Loucy (cell line): ENCODE data around the gene FAM20C.

Experiments used
- EZH2phosphoT487 ChIP-seq: fragments of 200-600 bp; IDR thresholded peaks from 2 replicates; pipeline ENCODE4 v1.6.1; 2018; ENCODE audit warnings: antibody characterized with exemption, mild to moderate bottlenecking, moderate library complexity, borderline replicate concordance
- TF ChIP-seq, protein P1 (sequence below): fragments of 200-600 bp; sonication (generic); conservative IDR thresholded peaks from 2 replicates; pipeline ENCODE4 v1.5.1; 2014; ENCODE audit warnings: mild to moderate bottlenecking, antibody characterized with exemption, low read length

DNA sequence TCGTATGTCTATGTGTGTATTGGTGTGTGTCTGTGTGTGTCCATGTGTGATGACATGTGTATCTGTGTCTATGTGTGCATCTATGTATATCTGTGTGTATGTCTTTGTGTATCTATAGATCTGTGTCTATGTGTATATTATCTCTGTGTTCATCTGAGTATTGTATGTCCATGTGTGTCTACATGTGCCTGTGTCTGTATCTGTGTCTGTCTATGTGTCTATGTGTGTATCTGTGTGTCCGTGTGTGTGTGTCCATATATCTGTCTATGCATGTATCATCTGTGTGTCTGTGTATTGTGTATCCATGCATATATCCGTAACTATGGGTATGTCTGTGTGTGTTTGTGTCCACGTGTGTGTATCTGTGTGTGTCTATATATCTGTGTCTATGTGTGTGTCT lies 2.7 kb upstream of the FAM20C start:
- TF ChIP-seq, protein P1, sequence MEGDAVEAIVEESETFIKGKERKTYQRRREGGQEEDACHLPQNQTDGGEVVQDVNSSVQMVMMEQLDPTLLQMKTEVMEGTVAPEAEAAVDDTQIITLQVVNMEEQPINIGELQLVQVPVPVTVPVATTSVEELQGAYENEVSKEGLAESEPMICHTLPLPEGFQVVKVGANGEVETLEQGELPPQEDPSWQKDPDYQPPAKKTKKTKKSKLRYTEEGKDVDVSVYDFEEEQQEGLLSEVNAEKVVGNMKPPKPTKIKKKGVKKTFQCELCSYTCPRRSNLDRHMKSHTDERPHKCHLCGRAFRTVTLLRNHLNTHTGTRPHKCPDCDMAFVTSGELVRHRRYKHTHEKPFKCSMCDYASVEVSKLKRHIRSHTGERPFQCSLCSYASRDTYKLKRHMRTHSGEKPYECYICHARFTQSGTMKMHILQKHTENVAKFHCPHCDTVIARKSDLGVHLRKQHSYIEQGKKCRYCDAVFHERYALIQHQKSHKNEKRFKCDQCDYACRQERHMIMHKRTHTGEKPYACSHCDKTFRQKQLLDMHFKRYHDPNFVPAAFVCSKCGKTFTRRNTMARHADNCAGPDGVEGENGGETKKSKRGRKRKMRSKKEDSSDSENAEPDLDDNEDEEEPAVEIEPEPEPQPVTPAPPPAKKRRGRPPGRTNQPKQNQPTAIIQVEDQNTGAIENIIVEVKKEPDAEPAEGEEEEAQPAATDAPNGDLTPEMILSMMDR, result no peak
- no peak for TF ChIP-seq EZH2phosphoT487
